UCSD-AML1 (cell line): Measurements from ENCODE around the gene DHRS1.
A peak's percentile ranks its signal among the peaks of the same experiment; 100 is the strongest.

Experiments used
- DNase-seq: peaks from one replicate; lab custom pipeline; 2025; ENCODE audit not compliant: unreplicated experiment; lab: John Stamatoyannopoulos, UW

DHRS1 gene

GRCh38 chr14:24285351-24285750 lies 14.2 kb downstream of the DHRS1 start:
- DNase-seq, result no peak

GRCh38 chr14:24284501-24285035 lies 15.0 kb downstream of the DHRS1 start:
- no peak for DNase-seq

GRCh38 chr14:24283796-24284460 lies 15.7 kb downstream of the DHRS1 start:
- no peak for DNase-seq

GRCh38 chr14:24282736-24283135 lies 16.8 kb downstream of the DHRS1 start:
- no peak for DNase-seq

GRCh38 chr14:24281636-24282035 lies 17.9 kb downstream of the DHRS1 start:
- DNase-seq, result no peak

GRCh38 chr14:24280797-24281460 lies 18.7 kb downstream of the DHRS1 start:
- no peak for DNase-seq

- DNase-seq, result peak; percentile 48
These were observed 20.0 kb downstream of the DHRS1 start for GRCh38 chr14:24279301-24280186.

GRCh38 chr14:24278424-24278823 lies 21.2 kb downstream of the DHRS1 start:
- no peak for DNase-seq

GRCh38 chr14:24277606-24278321 lies 21.8 kb downstream of the DHRS1 start:
- DNase-seq, result peak; percentile 67

- DNase-seq, result no peak
These were observed 22.5 kb downstream of the DHRS1 start for GRCh38 chr14:24277071-24277470.

GRCh38 chr14:24274101-24274543 lies 25.5 kb downstream of the DHRS1 start:
- no peak for DNase-seq

GRCh38 chr14:24273422-24273998 lies 26.1 kb downstream of the DHRS1 start:
- DNase-seq, result no peak

- no peak for DNase-seq
These were observed 27.1 kb downstream of the DHRS1 start for GRCh38 chr14:24272467-24272866.

- no peak for DNase-seq
These were observed 27.7 kb downstream of the DHRS1 start for GRCh38 chr14:24271834-24272263.

- peak; percentile 89 for DNase-seq
These were observed 28.3 kb downstream of the DHRS1 start, which contains the start of gene RABGGTA for GRCh38 chr14:24271134-24271833. TSS of gene RABGGTA (minus strand) at chr14:24271597. CDS start at chr14:24271115, 482 bp downstream.

GRCh38 chr14:24270537-24271133 lies 28.9 kb downstream of the DHRS1 start:
- no peak for DNase-seq

- no peak for DNase-seq
These were observed 29.6 kb downstream of the DHRS1 start for GRCh38 chr14:24269910-24270536.

- DNase-seq, result no peak
These were observed 30.2 kb downstream of the DHRS1 start for GRCh38 chr14:24269368-24269767.

- no peak for DNase-seq
These were observed 31.4 kb downstream of the DHRS1 start for GRCh38 chr14:24268225-24268624.
